HFFc6 (cell line): ENCODE measurements around the gene NDFIP2. TPM values are rescaled to one million over a fixed set of nuclear protein-coding genes. Genes with fewer than 3 reads are reported as not detected.
A peak's percentile ranks its signal among the peaks of the same experiment; 100 is the strongest.
"Not testable (repeated sequence)": the region's sequence is repeated elsewhere in the genome, so short reads cannot be mapped to it uniquely, and the experiment has no call there.

Experiments
- DNase-seq: peaks from one replicate; pipeline ENCODE4 v3.0.0-alpha.2; 2018
- H3K27ac Mint-ChIP-seq: 2 replicates; pipeline ENCODE4 v1.8.0; 2020; ENCODE audit warnings: mild to moderate bottlenecking, mixed read lengths
- H3K27me3 Mint-ChIP-seq: 2 replicates; pipeline ENCODE4 v1.8.0; 2021; ENCODE audit warnings: mild to moderate bottlenecking, moderate library complexity, mixed read lengths; ENCODE audit not compliant: insufficient read depth
- H3K36me3 Mint-ChIP-seq: 2 replicates; pipeline ENCODE4 v1.8.0; 2021; ENCODE audit warnings: low read depth, mixed read lengths
- H3K4me1 Mint-ChIP-seq: 2 replicates; pipeline ENCODE4 v1.8.0; 2020; ENCODE audit warnings: low read depth, mixed read lengths
- H3K4me3 Mint-ChIP-seq: 2 replicates; pipeline ENCODE4 v1.8.0; 2020; ENCODE audit warnings: mild to moderate bottlenecking, moderate library complexity, mixed read lengths
- H3K9me3 Mint-ChIP-seq: 2 replicates; pipeline ENCODE4 v1.8.0; 2020; ENCODE audit warnings: mild to moderate bottlenecking, mixed read lengths
- total RNA-seq, 6 experiments: library from RNA; stranded (reverse); fragmentation: NEBNext Ultra II Directional; extraction: Animal tissue kit (Norgen Biotek cat#: 25700); gene quantifications; 2 replicates in 1 of 6; 3 replicates in 5 of 6; pipeline ENCODE4 v1.2.3, GENCODE V29; 2021
- TF ChIP-seq, protein P1 (sequence below): fragments of 200-600 bp; sonication (generic); IDR thresholded peaks from 2 replicates; pipeline ENCODE4 v1.5.0; 2021; ENCODE audit warnings: antibody characterized with exemption, mild to moderate bottlenecking

Gene NDFIP2
- total RNA-seq, 6 experiments from 2014 or later, result 97.1 to 132 (median 99.7) TPM

DNA sequence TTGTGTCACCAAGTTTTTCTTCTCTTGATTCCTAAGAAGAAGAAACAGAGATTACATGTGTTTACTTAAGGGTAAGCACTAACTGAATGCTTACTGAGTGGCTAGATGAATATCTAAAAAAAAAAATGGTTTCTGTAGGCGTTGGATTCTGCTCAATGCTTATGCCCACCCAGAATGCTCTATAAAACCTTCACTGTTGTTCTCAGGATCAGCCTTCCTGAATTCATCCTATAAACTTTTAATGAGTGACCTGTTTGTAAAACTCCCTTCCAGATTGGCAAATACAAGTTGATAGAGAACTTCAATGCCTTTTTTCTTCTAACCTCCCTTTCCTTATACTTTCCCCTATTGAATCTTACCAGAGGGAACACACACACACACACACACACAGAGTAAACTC is 90.2 kb downstream of the NDFIP2 start:
- Mint-ChIP-seq H3K27me3 (0 out of 2 replicates have a peak, but pooled peaks cover 3% of the 10 kb centered on the region), H3K36me3 (no peaks in the 10 kb centered on the region), H3K9me3 (peaks cover 1% of the 10 kb centered on the region; the same call in 1 of the 2 replicates), H3K4me1 (no peaks in the 10 kb centered on the region), H3K4me3 (no peak overlapping the region), H3K27ac (no peak overlapping the region)
- TF ChIP-seq, protein P1, sequence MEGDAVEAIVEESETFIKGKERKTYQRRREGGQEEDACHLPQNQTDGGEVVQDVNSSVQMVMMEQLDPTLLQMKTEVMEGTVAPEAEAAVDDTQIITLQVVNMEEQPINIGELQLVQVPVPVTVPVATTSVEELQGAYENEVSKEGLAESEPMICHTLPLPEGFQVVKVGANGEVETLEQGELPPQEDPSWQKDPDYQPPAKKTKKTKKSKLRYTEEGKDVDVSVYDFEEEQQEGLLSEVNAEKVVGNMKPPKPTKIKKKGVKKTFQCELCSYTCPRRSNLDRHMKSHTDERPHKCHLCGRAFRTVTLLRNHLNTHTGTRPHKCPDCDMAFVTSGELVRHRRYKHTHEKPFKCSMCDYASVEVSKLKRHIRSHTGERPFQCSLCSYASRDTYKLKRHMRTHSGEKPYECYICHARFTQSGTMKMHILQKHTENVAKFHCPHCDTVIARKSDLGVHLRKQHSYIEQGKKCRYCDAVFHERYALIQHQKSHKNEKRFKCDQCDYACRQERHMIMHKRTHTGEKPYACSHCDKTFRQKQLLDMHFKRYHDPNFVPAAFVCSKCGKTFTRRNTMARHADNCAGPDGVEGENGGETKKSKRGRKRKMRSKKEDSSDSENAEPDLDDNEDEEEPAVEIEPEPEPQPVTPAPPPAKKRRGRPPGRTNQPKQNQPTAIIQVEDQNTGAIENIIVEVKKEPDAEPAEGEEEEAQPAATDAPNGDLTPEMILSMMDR, result no peak
- no peak for DNase-seq

DNA sequence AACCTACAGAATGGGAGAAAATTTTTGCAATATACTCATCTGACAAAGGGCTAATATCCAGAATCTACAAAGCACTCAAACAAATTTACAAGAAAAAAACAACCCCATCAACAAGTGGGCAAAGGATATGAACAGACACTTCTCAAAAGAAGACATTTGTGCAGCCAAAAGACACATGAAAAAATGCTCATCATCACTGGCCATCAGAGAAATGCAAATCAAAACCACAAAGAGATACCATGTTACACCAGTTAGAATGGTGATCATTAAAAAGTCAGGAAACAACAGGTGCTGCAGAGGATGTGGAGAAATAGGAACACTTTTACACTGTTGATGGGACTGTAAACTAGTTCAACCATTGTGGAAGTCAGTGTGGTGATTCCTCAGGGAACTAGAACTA is 92.9 kb downstream of the NDFIP2 start:
- H3K9me3 Mint-ChIP-seq, H3K27ac Mint-ChIP-seq, H3K27me3 Mint-ChIP-seq, H3K36me3 Mint-ChIP-seq, H3K4me1 Mint-ChIP-seq, DNase-seq, H3K4me3 Mint-ChIP-seq: not testable (repeated sequence)

DNA sequence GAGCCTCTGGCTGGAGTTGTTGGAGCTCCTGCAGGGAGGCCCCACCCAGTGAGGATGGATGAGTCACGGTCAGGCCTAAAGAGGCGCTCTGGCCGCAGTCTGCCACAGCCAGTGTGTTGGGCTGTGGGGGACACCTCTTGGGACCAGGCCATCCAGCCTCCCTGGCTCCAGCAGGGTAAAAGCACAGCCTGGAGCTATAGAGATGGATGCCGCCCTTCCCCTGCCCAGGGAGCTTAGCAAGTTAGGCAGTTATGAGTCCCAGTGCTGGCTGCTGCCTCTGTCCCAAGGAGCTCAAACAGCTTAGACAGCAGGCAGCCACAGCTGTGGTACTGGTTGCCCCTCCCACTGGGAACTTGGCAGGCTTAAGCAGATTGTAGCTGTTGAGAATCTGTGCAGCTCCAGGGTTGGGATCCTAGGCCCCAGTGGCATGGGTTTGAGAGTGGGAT is 100.9 kb downstream of the NDFIP2 start:
- TF ChIP-seq, protein P1, result no peak
- peaks cover 3% of the 10 kb centered on the region; the same call in 1 of the 2 replicates for H3K9me3 Mint-ChIP-seq
- no peak overlapping the region for H3K27ac Mint-ChIP-seq
- no peaks in the 10 kb centered on the region for H3K36me3 Mint-ChIP-seq
- no peak for DNase-seq
- no peaks in the 10 kb centered on the region; the same call in 1 of the 2 replicates for H3K4me1 Mint-ChIP-seq
- no peaks in the 10 kb centered on the region for H3K27me3 Mint-ChIP-seq
- H3K4me3 Mint-ChIP-seq, result no peak overlapping the region

DNA sequence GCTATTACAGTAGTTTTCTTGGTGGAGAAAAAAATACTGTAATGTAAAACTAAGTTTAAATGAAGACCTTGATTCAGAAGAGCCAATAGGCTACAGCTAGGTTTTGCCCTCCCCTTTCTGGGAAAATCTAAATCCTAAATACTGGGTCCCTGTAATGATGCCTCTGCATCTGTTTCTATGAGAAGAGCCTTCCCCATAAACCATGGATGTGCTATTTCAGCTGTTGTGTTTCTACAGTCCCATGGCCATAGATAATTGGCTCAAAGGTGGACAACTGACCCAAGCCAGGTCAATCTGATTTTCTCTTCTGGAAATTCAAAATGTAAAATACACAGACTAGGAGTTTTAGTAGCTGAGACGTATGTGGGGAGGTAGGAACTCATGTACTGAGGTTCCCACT is 101.9 kb downstream of the NDFIP2 start:
- no peaks in the 10 kb centered on the region for H3K27me3 Mint-ChIP-seq
- H3K4me1 Mint-ChIP-seq, result no peaks in the 10 kb centered on the region; the same call in 1 of the 2 replicates
- H3K4me3 Mint-ChIP-seq, result no peak overlapping the region
- no peaks in the 10 kb centered on the region; the same call in 1 of the 2 replicates for H3K9me3 Mint-ChIP-seq
- TF ChIP-seq, protein P1, result no peak
- no peaks in the 10 kb centered on the region for H3K36me3 Mint-ChIP-seq
- no peak overlapping the region for H3K27ac Mint-ChIP-seq
- DNase-seq, result no peak

DNA sequence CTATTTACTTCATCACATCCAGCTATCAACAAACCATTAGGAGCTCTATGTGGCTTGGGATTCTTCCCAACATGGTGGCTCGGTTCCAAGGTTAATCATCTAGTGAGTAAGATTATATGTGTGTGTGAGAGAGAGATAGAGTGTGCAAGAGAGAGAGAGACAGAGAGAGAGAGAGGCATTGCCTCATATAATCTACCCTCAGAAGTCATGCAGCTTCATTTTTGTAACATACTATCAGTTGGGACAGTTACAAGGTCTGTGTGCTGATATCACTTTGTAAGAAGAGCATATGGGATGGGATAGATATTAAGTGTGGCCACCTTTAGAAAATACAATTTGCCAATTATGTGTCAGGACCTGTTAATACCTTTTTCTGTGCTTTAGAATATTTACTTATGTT is 104.1 kb downstream of the NDFIP2 start:
- Mint-ChIP-seq H3K27ac (no peak overlapping the region), H3K4me3 (no peak overlapping the region), H3K4me1 (peaks cover 8% of the 10 kb centered on the region), H3K36me3 (no peaks in the 10 kb centered on the region), H3K9me3 (no peaks in the 10 kb centered on the region; the same call in 1 of the 2 replicates), H3K27me3 (no peaks in the 10 kb centered on the region)
- TF ChIP-seq, protein P1, result no peak
- no peak for DNase-seq

DNA sequence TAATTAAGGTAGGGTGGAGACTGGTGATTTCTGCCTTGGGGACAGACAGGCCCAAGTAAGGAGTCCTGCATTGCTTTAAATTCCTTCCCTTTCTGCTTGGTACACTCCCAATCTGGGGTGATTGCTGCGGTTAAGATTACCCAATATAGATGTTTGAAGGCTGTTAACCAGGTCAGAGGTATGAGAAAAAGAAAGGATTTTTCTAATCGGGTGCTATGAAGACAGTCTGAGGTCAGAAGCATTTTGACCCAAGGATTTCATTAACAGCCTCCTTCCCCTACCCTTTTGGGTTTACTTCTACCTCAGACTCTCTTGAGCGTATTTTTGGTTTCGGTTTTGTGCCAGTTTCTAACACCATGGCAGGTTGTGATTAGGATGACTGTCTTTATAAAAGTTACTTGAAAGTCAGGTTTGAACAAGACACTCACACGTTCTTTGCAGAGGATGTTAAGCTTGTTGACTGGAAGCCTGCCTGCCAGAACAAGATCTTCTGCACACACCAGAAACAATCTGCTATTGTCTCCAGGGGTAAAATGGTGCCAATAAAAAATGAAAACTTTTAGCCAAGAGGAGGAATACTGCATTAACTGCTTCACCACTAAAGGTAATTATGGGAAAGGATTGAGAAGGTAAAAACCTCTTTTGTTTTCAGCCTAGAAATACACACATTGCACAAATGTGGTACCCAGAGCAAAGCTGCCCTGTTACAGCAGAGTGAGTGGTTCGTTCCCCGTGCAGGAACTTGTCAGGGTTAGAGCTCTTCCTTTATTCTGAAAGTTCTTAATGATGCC is 108.8 kb downstream of the NDFIP2 start:
- H3K4me3 Mint-ChIP-seq, result peak overlapping the region; percentile 78
- no peak for DNase-seq
- no peak overlapping the region for H3K27ac Mint-ChIP-seq

More for the DNA sequence above, 108.8 kb downstream of the NDFIP2 start:
- Mint-ChIP-seq H3K36me3 (no peaks in the 10 kb centered on the region; the same call in 1 of the 2 replicates), H3K9me3 (no peaks in the 10 kb centered on the region; the same call in 1 of the 2 replicates), H3K4me1 (peaks cover 24% of the 10 kb centered on the region), H3K27me3 (no peaks in the 10 kb centered on the region; the same call in 1 of the 2 replicates)
- TF ChIP-seq, protein P1, result no peak
